ENCODE measurements around the gene KLHL33. TPM values are rescaled to one million over a fixed set of nuclear protein-coding genes. Genes with fewer than 3 reads are reported as not detected.

The KLHL33 gene
- total and polyA plus RNA-seq, 2 experiments from 2014 or later = not detected

DNA sequence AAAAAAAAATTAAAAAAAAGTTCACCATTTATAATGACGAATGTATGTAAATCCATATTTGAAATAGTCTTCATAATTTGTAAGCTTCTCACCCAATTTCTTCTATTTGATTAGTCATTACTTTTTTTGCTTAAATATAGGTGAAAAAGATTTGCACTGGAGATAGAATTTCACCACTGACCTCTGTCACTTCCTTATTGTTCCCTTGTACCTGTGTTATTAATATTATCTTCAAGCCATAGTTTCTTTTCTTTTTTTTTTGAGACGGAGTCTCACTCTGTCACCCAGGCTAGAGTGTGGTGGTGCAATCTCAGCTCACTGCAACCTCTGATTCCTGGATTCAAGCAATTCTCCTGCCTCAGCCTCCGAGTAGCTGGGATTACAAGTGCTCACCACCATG, 38.5 kb downstream of the KLHL33 start:
- H3K9me2 ChIP-seq (ENCODE audit: insufficient read depth) = no peaks in the 10 kb centered on the region
- H3K36me3 ChIP-seq (ENCODE audit: low read depth) = peaks cover 65% of the 10 kb centered on the region
- H3K9ac ChIP-seq = no peak overlapping the region
- in situ Hi-C loops (cut with MboI) = no loop called here
- H3K27me3 ChIP-seq (replicated peaks; ENCODE audit: insufficient read depth) = no peaks in the 10 kb centered on the region
- no peaks in the 10 kb centered on the region for H3K9me3 ChIP-seq (ENCODE audit: low read depth)
- peaks cover 8% of the 10 kb centered on the region for H3K4me1 ChIP-seq (ENCODE audit: insufficient read depth)
- no peak overlapping the region for H3K4me3 ChIP-seq
- no peaks in the 10 kb centered on the region for H4K20me1 ChIP-seq (ENCODE audit: insufficient read depth)
- 97 to 98% methylated on average over 3 of the region's 3 CpGs for WGBS, 2 experiments (ENCODE audit: low coverage in 1 of 2, low lambda C conversion rate in 2 of 2, missing lambda C conversion rate in 2 of 2)
- TF ChIP-seq EZH2 (IDR thresholded peaks at IDR 0.05; ENCODE audit: insufficient read depth, poor library complexity, severe bottlenecking) (no peak), EZH2phosphoT487 (IDR thresholded peaks at IDR 0.05; ENCODE audit: insufficient read depth, low read depth) (no peak)
- H3K4me2 ChIP-seq (ENCODE audit: unreplicated experiment) = no peak overlapping the region
- H3K79me2 ChIP-seq (ENCODE audit: insufficient read depth) = no peaks in the 10 kb centered on the region
- DNase-seq = no peak
- no peak overlapping the region for H2AFZ ChIP-seq
- no peaks in the 10 kb centered on the region for H3F3A ChIP-seq (ENCODE audit: insufficient read depth)
- H3K27ac ChIP-seq = no peak overlapping the region

DNA sequence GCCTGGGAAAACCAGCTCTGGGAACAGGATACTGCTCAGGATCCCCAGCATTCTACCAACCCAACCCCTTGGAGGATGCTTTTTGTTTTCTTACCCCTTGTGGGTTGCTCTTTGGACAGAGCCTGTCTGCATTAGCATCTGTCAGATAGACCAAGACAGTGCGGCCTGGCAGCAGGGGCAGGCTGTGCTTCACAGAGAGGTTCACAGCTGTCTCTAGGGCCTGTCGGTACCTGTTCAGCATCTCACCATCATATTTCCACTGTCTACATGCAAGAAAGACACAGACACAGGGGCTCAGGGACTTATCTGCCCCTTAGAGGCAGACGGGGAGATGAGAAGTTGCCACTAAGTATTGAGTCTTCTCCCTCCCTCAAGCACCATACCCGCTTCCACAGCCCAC, 44.5 kb downstream of the KLHL33 start:
- in situ Hi-C loops (cut with MboI) = no loop called here
- DNase-seq = no peak
- Histone ChIP-seq H3K4me1 (ENCODE audit: insufficient read depth) (no peaks in the 10 kb centered on the region), H3K27me3 (replicated peaks; ENCODE audit: insufficient read depth) (no peaks in the 10 kb centered on the region), H4K20me1 (ENCODE audit: insufficient read depth) (no peaks in the 10 kb centered on the region), H2AFZ (no peak overlapping the region), H3K9ac (no peak overlapping the region), H3F3A (ENCODE audit: insufficient read depth) (no peaks in the 10 kb centered on the region), H3K4me3 (no peak overlapping the region), H3K9me2 (ENCODE audit: insufficient read depth) (no peaks in the 10 kb centered on the region), H3K36me3 (ENCODE audit: low read depth) (peaks cover 49% of the 10 kb centered on the region), H3K79me2 (ENCODE audit: insufficient read depth) (no peaks in the 10 kb centered on the region), H3K27ac (no peak overlapping the region), H3K4me2 (ENCODE audit: unreplicated experiment) (no peak overlapping the region), H3K9me3 (ENCODE audit: low read depth) (no peaks in the 10 kb centered on the region)
- TF ChIP-seq EZH2phosphoT487 (IDR thresholded peaks at IDR 0.05; ENCODE audit: insufficient read depth, low read depth) = no peak
- TF ChIP-seq EZH2 (IDR thresholded peaks at IDR 0.05; ENCODE audit: insufficient read depth, poor library complexity, severe bottlenecking) = no peak
- WGBS, 2 experiments (ENCODE audit: low coverage in 1 of 2, low lambda C conversion rate in 2 of 2, missing lambda C conversion rate in 2 of 2) = 93 to 95% methylated on average over 4 of the region's 4 CpGs

DNA sequence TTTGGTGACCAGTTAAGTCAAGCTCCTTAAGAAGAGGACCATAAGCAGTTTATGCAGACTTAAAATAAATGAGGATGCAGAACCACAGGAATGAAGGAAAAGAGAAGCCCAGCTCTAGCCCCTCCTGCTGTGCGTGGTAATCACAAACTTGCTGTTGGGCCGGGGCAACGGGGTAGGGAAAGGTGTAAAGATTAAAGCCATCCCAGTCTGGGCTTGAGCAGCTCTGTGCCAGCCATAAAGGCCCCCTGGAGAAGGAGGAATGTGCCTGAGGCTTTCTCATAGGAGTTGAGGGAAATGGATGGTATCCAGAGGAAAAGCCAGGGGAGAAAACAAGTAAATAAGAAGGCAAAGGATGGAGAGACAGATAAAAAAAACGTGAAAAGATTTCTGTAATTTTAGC, 47.8 kb downstream of the KLHL33 start:
- Histone ChIP-seq H3K9ac (no peak overlapping the region), H3K4me3 (no peak overlapping the region), H3K4me1 (ENCODE audit: insufficient read depth) (no peaks in the 10 kb centered on the region), H3F3A (ENCODE audit: insufficient read depth) (no peaks in the 10 kb centered on the region), H3K27ac (no peak overlapping the region), H4K20me1 (ENCODE audit: insufficient read depth) (no peaks in the 10 kb centered on the region), H3K36me3 (ENCODE audit: low read depth) (peaks cover 59% of the 10 kb centered on the region), H2AFZ (no peak overlapping the region), H3K4me2 (ENCODE audit: unreplicated experiment) (no peak overlapping the region), H3K79me2 (ENCODE audit: insufficient read depth) (no peaks in the 10 kb centered on the region), H3K9me3 (ENCODE audit: low read depth) (no peaks in the 10 kb centered on the region), H3K27me3 (replicated peaks; ENCODE audit: insufficient read depth) (no peaks in the 10 kb centered on the region), H3K9me2 (ENCODE audit: insufficient read depth) (no peaks in the 10 kb centered on the region)
- in situ Hi-C loops (cut with MboI) = no loop called here
- 61 to 62% methylated on average over 4 of the region's 4 CpGs for WGBS, 2 experiments (ENCODE audit: low coverage in 1 of 2, low lambda C conversion rate in 2 of 2, missing lambda C conversion rate in 2 of 2)
- DNase-seq = no peak
- TF ChIP-seq EZH2 (IDR thresholded peaks at IDR 0.05; ENCODE audit: insufficient read depth, poor library complexity, severe bottlenecking) (no peak), EZH2phosphoT487 (IDR thresholded peaks at IDR 0.05; ENCODE audit: insufficient read depth, low read depth) (no peak)

DNA sequence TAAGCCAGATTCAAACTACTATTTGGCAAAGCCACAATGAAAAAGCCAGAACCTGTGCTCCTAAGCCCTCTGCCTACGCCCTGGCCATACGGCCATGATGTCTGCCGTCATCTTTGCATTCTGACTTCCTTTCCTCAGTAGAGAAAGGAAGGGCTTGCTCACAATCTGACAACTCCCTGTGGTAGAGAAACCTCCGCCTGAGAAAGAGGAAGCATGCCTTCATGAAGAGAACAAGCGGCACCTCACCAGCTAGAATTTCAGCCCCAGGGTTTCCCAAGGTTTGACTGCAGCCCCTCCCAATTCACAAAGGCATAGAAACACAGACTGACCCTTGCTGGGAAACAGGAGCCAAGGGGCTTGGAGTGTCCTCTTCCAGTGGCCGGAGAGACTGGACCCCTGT, 48.4 kb downstream of the KLHL33 start:
- Histone ChIP-seq H4K20me1 (ENCODE audit: insufficient read depth) (no peaks in the 10 kb centered on the region), H3K4me2 (ENCODE audit: unreplicated experiment) (no peak overlapping the region), H3K36me3 (ENCODE audit: low read depth) (peaks cover 56% of the 10 kb centered on the region), H3K9ac (no peak overlapping the region), H3F3A (ENCODE audit: insufficient read depth) (no peaks in the 10 kb centered on the region), H3K27me3 (replicated peaks; ENCODE audit: insufficient read depth) (no peaks in the 10 kb centered on the region), H3K79me2 (ENCODE audit: insufficient read depth) (no peaks in the 10 kb centered on the region), H3K9me3 (ENCODE audit: low read depth) (no peaks in the 10 kb centered on the region), H3K4me3 (no peak overlapping the region), H2AFZ (no peak overlapping the region), H3K27ac (no peak overlapping the region), H3K4me1 (ENCODE audit: insufficient read depth) (no peaks in the 10 kb centered on the region), H3K9me2 (ENCODE audit: insufficient read depth) (no peaks in the 10 kb centered on the region)
- in situ Hi-C loops (cut with MboI) = no loop called here
- WGBS, 2 experiments (ENCODE audit: low coverage in 1 of 2, low lambda C conversion rate in 2 of 2, missing lambda C conversion rate in 2 of 2) = 96 to 98% methylated on average over 6 of the region's 6 CpGs
- TF ChIP-seq EZH2phosphoT487 (IDR thresholded peaks at IDR 0.05; ENCODE audit: insufficient read depth, low read depth) (no peak), EZH2 (IDR thresholded peaks at IDR 0.05; ENCODE audit: insufficient read depth, poor library complexity, severe bottlenecking) (no peak)
- DNase-seq = no peak

DNA sequence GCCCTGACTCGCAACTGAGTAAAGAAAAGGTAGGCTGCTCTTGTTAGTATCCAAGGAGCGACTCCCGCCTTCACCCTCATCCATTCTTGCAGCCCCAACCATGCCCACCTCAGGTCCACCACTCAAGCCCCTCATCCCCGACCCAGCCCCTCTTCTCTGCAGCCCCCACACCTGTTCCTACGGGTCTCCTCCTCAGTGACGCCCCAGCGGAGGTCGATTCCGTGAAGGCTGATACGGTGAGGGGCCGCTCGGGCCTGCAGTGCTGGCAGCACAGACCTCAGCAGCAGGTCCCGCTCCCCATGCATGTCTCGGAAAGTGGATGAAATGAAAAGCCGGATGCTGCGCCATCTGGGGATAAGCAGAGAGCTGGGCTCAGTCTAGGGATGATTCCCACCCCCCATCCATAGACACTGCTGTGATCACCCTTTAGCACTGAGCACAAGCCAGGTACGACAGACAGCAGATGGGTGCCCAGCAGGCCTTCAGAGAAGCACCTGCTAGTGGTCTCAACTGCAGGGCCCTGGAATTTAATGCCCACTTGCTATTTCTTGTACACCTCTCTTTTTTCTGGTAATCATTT, 49.6 kb downstream of the KLHL33 start:
- no peak overlapping the region for H3K4me3 ChIP-seq
- H3K27me3 ChIP-seq (replicated peaks; ENCODE audit: insufficient read depth) = no peaks in the 10 kb centered on the region
- no peak for DNase-seq
- 97 to 98% methylated on average over 16 to 17 of the region's 17 CpGs for WGBS, 2 experiments (ENCODE audit: low coverage in 1 of 2, low lambda C conversion rate in 2 of 2, missing lambda C conversion rate in 2 of 2)
- H3K9me2 ChIP-seq (ENCODE audit: insufficient read depth) = no peaks in the 10 kb centered on the region
- no peak overlapping the region for H3K4me2 ChIP-seq (ENCODE audit: unreplicated experiment)
- H3F3A ChIP-seq (ENCODE audit: insufficient read depth) = no peaks in the 10 kb centered on the region
- H2AFZ ChIP-seq = no peak overlapping the region
- H3K9ac ChIP-seq = no peak overlapping the region
- H4K20me1 ChIP-seq (ENCODE audit: insufficient read depth) = no peaks in the 10 kb centered on the region
- H3K9me3 ChIP-seq (ENCODE audit: low read depth) = no peaks in the 10 kb centered on the region
- no peaks in the 10 kb centered on the region for H3K4me1 ChIP-seq (ENCODE audit: insufficient read depth)
- in situ Hi-C loops (cut with MboI) = no loop called here
- no peak overlapping the region for H3K27ac ChIP-seq
- H3K36me3 ChIP-seq (ENCODE audit: low read depth) = peaks cover 50% of the 10 kb centered on the region; the same call in 1 of the 2 replicates
- H3K79me2 ChIP-seq (ENCODE audit: insufficient read depth) = no peaks in the 10 kb centered on the region
- TF ChIP-seq EZH2phosphoT487 (IDR thresholded peaks at IDR 0.05; ENCODE audit: insufficient read depth, low read depth) (no peak), EZH2 (IDR thresholded peaks at IDR 0.05; ENCODE audit: insufficient read depth, poor library complexity, severe bottlenecking) (no peak)
